Choroid plexus epithelial cell (primary cell): Measurements from ENCODE around the gene CHST13.

ENCODE experiments used
- DNase-seq: peaks from one replicate; pipeline ENCODE4 v3.0.0-alpha.2; 2010; ENCODE audit warnings: low read depth
- H3K4me3 ChIP-seq: 2 replicates; pipeline ENCODE4 v1.5.1; 2011; ENCODE audit warnings: low read depth, mild to moderate bottlenecking, control low read depth, low read length, moderate library complexity
- TF ChIP-seq, protein P1 (sequence below): conservative IDR thresholded peaks from 2 replicates; pipeline ENCODE4 v1.5.1; 2011; ENCODE audit warnings: low read depth, mild to moderate bottlenecking, control low read depth, inconsistent platforms, low read length, moderate library complexity

Gene CHST13

GRCh38 chr3:126487151-126487771 lies 36.7 kb upstream of the CHST13 start:
- TF ChIP-seq, protein P1, sequence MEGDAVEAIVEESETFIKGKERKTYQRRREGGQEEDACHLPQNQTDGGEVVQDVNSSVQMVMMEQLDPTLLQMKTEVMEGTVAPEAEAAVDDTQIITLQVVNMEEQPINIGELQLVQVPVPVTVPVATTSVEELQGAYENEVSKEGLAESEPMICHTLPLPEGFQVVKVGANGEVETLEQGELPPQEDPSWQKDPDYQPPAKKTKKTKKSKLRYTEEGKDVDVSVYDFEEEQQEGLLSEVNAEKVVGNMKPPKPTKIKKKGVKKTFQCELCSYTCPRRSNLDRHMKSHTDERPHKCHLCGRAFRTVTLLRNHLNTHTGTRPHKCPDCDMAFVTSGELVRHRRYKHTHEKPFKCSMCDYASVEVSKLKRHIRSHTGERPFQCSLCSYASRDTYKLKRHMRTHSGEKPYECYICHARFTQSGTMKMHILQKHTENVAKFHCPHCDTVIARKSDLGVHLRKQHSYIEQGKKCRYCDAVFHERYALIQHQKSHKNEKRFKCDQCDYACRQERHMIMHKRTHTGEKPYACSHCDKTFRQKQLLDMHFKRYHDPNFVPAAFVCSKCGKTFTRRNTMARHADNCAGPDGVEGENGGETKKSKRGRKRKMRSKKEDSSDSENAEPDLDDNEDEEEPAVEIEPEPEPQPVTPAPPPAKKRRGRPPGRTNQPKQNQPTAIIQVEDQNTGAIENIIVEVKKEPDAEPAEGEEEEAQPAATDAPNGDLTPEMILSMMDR = peak; percentile 25
- no peak overlapping the region for H3K4me3 ChIP-seq
- DNase-seq = peak; percentile 14

- TF ChIP-seq, protein P1 = no peak
- DNase-seq = no peak
- no peak overlapping the region for H3K4me3 ChIP-seq
These were observed 35.8 kb upstream of the CHST13 start for GRCh38 chr3:126488185-126488584.

DNA sequence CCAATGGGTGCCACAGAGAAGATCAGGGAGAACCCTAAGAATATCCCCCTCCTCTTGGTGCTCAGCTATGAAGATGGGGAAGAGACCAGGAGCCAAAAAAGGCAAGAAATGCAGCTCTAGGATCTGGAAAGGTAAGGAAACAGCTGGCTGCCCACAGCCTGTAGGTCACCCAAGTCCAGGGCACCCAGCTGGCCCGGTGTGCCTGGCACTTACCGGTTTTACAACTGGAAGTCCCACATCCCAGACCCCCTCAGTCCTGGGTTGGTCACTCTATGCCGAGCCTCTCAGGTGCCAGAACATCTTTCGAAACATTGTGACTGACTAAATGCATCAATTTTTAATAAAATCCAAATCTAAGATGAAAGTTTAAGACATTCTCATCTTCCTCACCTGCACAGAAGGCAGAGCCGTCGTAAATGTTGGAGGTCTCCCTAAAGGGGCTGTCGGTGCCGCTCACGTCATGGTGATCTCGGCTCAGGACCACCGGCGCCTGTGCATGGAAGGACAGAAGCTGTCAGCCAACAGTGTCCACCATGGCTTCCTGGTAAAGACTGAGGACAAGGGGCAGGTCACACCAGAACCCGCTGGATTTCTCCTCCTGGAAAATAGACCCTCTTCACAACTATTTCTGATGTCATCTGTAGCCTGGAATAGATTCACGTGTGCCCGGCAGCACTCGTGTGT lies 34.9 kb upstream of the CHST13 start:
- DNase-seq = no peak
- no peak overlapping the region for H3K4me3 ChIP-seq
- TF ChIP-seq, protein P1 = no peak

- no peak overlapping the region for H3K4me3 ChIP-seq
- no peak for DNase-seq
- TF ChIP-seq, protein P1 = no peak
These were observed 33.3 kb upstream of the CHST13 start for GRCh38 chr3:126490619-126491018.

DNA sequence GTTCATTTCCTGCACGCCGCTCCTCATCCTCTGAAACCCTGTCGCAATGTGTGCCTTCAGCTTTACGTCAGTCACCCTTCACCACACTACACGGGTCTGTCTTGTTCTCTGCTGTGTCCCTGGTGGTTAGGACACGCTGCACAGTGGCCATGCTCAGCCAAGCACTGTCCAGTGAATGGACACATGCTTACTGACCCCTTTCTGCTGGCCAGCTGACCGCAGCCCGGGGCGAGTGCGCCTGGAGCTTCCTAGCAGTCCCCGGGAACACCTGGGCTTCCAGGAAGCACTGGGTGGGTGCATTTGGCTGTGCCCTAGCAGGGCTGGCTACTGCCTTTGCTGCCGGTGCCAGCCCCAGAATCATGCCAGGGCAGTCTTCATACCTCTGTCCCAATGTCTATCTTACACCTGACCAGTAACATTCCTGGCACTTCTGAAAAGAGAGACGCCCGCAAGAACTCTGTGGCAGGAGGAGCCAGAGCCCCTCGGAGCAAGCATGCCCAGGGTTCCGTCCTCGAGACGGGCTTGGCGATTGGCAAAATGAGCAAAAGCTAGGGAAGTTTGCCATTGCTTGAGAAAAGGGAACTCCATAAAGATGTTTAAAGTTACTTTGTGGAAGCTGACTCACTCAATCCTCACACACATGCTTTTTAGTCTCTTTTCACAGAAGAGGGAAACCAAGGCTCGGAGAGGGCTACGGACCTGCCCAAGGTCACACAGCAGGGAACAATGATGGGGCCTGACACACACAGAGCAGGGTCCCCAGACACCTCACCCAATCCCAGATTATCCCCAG lies 32.5 kb upstream of the CHST13 start:
- no peak overlapping the region for H3K4me3 ChIP-seq
- TF ChIP-seq, protein P1 = no peak
- no peak for DNase-seq

- DNase-seq = no peak
- TF ChIP-seq, protein P1 = no peak
- H3K4me3 ChIP-seq = no peak overlapping the region
These were observed 30.9 kb upstream of the CHST13 start for GRCh38 chr3:126493051-126493450.
